ENCODE measurements around the gene FCHSD2. TPM values are rescaled to one million over a fixed set of nuclear protein-coding genes. Genes with fewer than 3 reads are reported as not detected.

Gene FCHSD2
- total RNA-seq, 1 donor from 2014 or later, result 32.7 TPM

Other genes with a start within 250 kb of the FCHSD2 start
- gene P2RY2, start 76.0 kb upstream of the FCHSD2 start, total RNA-seq, result 19.7 TPM
- 1.5 TPM for gene P2RY6, start 130.0 kb upstream of the FCHSD2 start, total RNA-seq
- 52.0 TPM for gene ARHGEF17, start 166.0 kb upstream of the FCHSD2 start, total RNA-seq
- 1.8 TPM for gene RELT, start 234.1 kb upstream of the FCHSD2 start, total RNA-seq